IMR-90 (cell line): ENCODE data around the gene RABL2A. TPM values are rescaled to one million over a fixed set of nuclear protein-coding genes. Genes with fewer than 3 reads are reported as not detected.
"Not testable (repeated sequence)": the region's sequence is repeated elsewhere in the genome, so short reads cannot be mapped to it uniquely, and the experiment has no call there.

Experiments used
- ATAC-seq: fragments of 200-7000 bp; cut with Tn5 transposase; 2 replicates; pipeline ENCODE4 v1.9.1; 2020; ENCODE audit warnings: low read depth, mild to moderate bottlenecking, moderate library complexity
- BruUV-seq: library from RNA; stranded (reverse); fragments of 400-500 nt; replicated peaks from 2 replicates; lab custom pipeline; 2021; lab: Mats Ljungman, UMichigan
- CTCF ChIA-PET: fragments of 300-600 bp; formaldehyde crosslinking; extraction: SDS; loops from one replicate; lab custom pipeline; 2021; ENCODE audit warnings: antibody characterized with exemption; lab: Yijun Ruan, JAX
- POLR2A ChIA-PET: fragments of 300-600 bp; sonication (Branson Sonifier 250); formaldehyde crosslinking; loops from one replicate; lab custom pipeline; 2022; ENCODE audit warnings: antibody characterized with exemption; ENCODE audit not compliant: unreplicated experiment; lab: Charles Lee
- DNase-seq: peaks from one replicate; pipeline ENCODE4 v3.0.0; 2013
- H2AFZ ChIP-seq: replicated peaks from 2 replicates; pipeline ENCODE3; 2013; ENCODE audit warnings: low read length, mild to moderate bottlenecking; ENCODE audit not compliant: poor library complexity
- H2AK5ac ChIP-seq: 2 replicates; pipeline ENCODE4 v1.6.1; 2013; ENCODE audit warnings: low read depth, low read length, inconsistent platforms
- H2AK9ac ChIP-seq: replicated peaks from 2 replicates; pipeline ENCODE3; 2013; ENCODE audit warnings: mild to moderate bottlenecking, low read depth, low read length, moderate library complexity; ENCODE audit not compliant: poor library complexity
- H2BK120ac ChIP-seq: 2 replicates; pipeline ENCODE4 v1.6.1; 2013; ENCODE audit warnings: low read depth, low read length, inconsistent platforms
- H2BK15ac ChIP-seq: 3 replicates; pipeline ENCODE4 v1.6.1; 2013; ENCODE audit warnings: low read depth, low read length, inconsistent platforms
- H2BK20ac ChIP-seq: 2 replicates; pipeline ENCODE4 v1.6.1; 2013; ENCODE audit warnings: low read depth, mild to moderate bottlenecking, inconsistent platforms, low read length, moderate library complexity
- H2BK5ac ChIP-seq: 2 replicates; pipeline ENCODE4 v1.6.1; 2013; ENCODE audit warnings: mild to moderate bottlenecking, low read depth, low read length, inconsistent platforms; ENCODE audit not compliant: poor library complexity, severe bottlenecking
- H3K14ac ChIP-seq: replicated peaks from 2 replicates; pipeline ENCODE4 v1.6.1; 2013; ENCODE audit warnings: low read depth, low read length, inconsistent platforms
- H3K18ac ChIP-seq: 2 replicates; pipeline ENCODE4 v1.6.1; 2013; ENCODE audit warnings: low read depth, low read length, control low read depth
- H3K23ac ChIP-seq: 2 replicates; pipeline ENCODE4 v1.6.1; 2013; ENCODE audit warnings: low read depth, low read length, inconsistent platforms
- H3K27ac ChIP-seq: 2 replicates; pipeline ENCODE4 v1.5.1; 2013; ENCODE audit warnings: mild to moderate bottlenecking, control low read depth, low read length; ENCODE audit not compliant: insufficient read depth
- H3K27me3 ChIP-seq: 2 replicates; pipeline ENCODE4 v1.6.1; 2013; ENCODE audit warnings: low read length; ENCODE audit not compliant: control insufficient read depth, insufficient read depth
- H3K36me3 ChIP-seq: 2 replicates; pipeline ENCODE4 v1.6.1; 2013; ENCODE audit warnings: low read length, mixed read lengths; ENCODE audit not compliant: control insufficient read depth, insufficient read depth
- H3K4ac ChIP-seq: 2 replicates; pipeline ENCODE4 v1.6.1; 2013; ENCODE audit warnings: low read depth, low read length, inconsistent platforms
- H3K4me1 ChIP-seq: 2 replicates; pipeline ENCODE4 v1.6.1; 2013; ENCODE audit warnings: low read length, mixed read lengths; ENCODE audit not compliant: control insufficient read depth, insufficient read depth
- H3K4me2 ChIP-seq: 2 replicates; pipeline ENCODE4 v1.6.1; 2013; ENCODE audit warnings: low read depth, mild to moderate bottlenecking, control low read depth, low read length, moderate library complexity
- H3K4me3 ChIP-seq: 2 replicates; pipeline ENCODE4 v1.5.1; 2013; ENCODE audit warnings: low read depth, mild to moderate bottlenecking, control low read depth, low read length, moderate library complexity; ENCODE audit not compliant: insufficient read depth
- H3K56ac ChIP-seq: 2 replicates; pipeline ENCODE4 v1.6.1; 2013; ENCODE audit warnings: low read length, inconsistent platforms; ENCODE audit not compliant: insufficient read depth; ENCODE audit errors: extremely low read depth
- H3K79me1 ChIP-seq, 2 experiments: 2 replicates each; pipeline ENCODE4 v1.6.1; 2013; ENCODE audit warnings: low read length in 2 of 2, inconsistent platforms in 1 of 2, low read depth in 1 of 2
- H3K9ac ChIP-seq: 2 replicates; pipeline ENCODE4 v1.6.1; 2013; ENCODE audit warnings: low read depth, low read length, control low read depth
- H3K9me1 ChIP-seq: 2 replicates; pipeline ENCODE4 v1.6.1; 2013; ENCODE audit warnings: low read length, inconsistent platforms; ENCODE audit not compliant: insufficient read depth
- H3K9me3 ChIP-seq: 2 replicates; pipeline ENCODE4 v1.6.1; 2013; ENCODE audit warnings: low read length; ENCODE audit not compliant: control insufficient read depth, insufficient read depth
- H4K20me1 ChIP-seq: 2 replicates; pipeline ENCODE4 v1.6.1; 2013; ENCODE audit warnings: low read length, inconsistent platforms; ENCODE audit not compliant: insufficient read depth
- H4K5ac ChIP-seq: 2 replicates; pipeline ENCODE4 v1.6.1; 2013; ENCODE audit warnings: mild to moderate bottlenecking, low read depth, low read length, control low read depth
- H4K8ac ChIP-seq, 2 experiments: 2 replicates each; pipeline ENCODE4 v1.6.1; 2013; ENCODE audit warnings: low read depth in 2 of 2, low read length in 2 of 2, control low read depth in 1 of 2, inconsistent platforms in 1 of 2
- H4K91ac ChIP-seq: 2 replicates; pipeline ENCODE4 v1.6.1; 2013; ENCODE audit warnings: low read depth, low read length, inconsistent platforms; ENCODE audit not compliant: insufficient read depth
- CTCF ChIP-seq: conservative IDR thresholded peaks from 2 replicates; pipeline ENCODE4 v1.5.1; 2012; ENCODE audit warnings: mild to moderate bottlenecking, low read depth, low read length, improper control_type of control experiment
- RAD21 ChIP-seq: IDR thresholded peaks from 2 replicates; pipeline ENCODE4 v1.6.1; 2012; ENCODE audit warnings: low read length, improper control_type of control experiment
- WGBS, 2 experiments: methylation state at CpG; one replicate each; pipeline versions ENCODE4 v1.1.5 to v1.1.7; 2013; ENCODE audit warnings: missing lambda C conversion rate in 2 of 2; ENCODE audit not compliant: insufficient read length in 1 of 2; ENCODE audit errors: extremely low coverage in 2 of 2; 5-methylcytosine and 5-hydroxymethylcytosine counted together
- dilution Hi-C: fragments of 300-500 bp; cut with HindIII; formaldehyde crosslinking; loops from one replicate; pipeline ENCODE4 v1.14.3; 2018; ENCODE audit warnings: low sequenced_read_pairs; ENCODE audit not compliant: unreplicated experiment
- in situ Hi-C: fragments of 300-500 bp; cut with MboI; formaldehyde crosslinking; loops from 3 replicates; pipeline ENCODE4 v1.14.3; 2019; ENCODE audit warnings: low sequenced_read_pairs, inconsistent platforms, mixed read lengths
- intact Hi-C: fragments of 100-400 bp; cut with micrococcal nuclease; formaldehyde crosslinking; loops from 2 replicates; pipeline ENCODE4 v1.10.0; 2022
- polyA plus RNA-seq, 3 experiments: library from polyadenylated mRNA; depleted of rRNA; stranded (reverse); fragments of >200 nt; gene quantifications; 2 replicates each; pipeline ENCODE4 v1.2.3, GENCODE V29; 2012; ENCODE audit warnings: low replicate concordance in 1 of 3
- total RNA-seq: library from RNA; depleted of rRNA; stranded (reverse); fragments of >200 nt; gene quantifications from 2 replicates; pipeline ENCODE4 v1.2.3, GENCODE V29; 2012

Gene RABL2A
- total and polyA plus RNA-seq, 2 of the 4 experiments (the other 2 are of a cell fraction) = 3.9 to 11.0 TPM

- H4K8ac ChIP-seq, H3K9me1 ChIP-seq, H3K23ac ChIP-seq, CTCF ChIA-PET, H4K5ac ChIP-seq, H3K36me3 ChIP-seq, H2AFZ ChIP-seq, H3K14ac ChIP-seq, H3K4me3 ChIP-seq, intact Hi-C loops, H3K9me3 ChIP-seq, H3K4me1 ChIP-seq, H3K18ac ChIP-seq, H3K4me2 ChIP-seq, POLR2A ChIA-PET, H3K56ac ChIP-seq, in situ Hi-C loops, H2AK9ac ChIP-seq, H3K27me3 ChIP-seq, H3K4ac ChIP-seq, H3K27ac ChIP-seq, H2BK20ac ChIP-seq, H4K20me1 ChIP-seq, H4K91ac ChIP-seq, H2BK120ac ChIP-seq, BruUV-seq, dilution Hi-C loops, H2AK5ac ChIP-seq, ATAC-seq, H3K9ac ChIP-seq: not testable (repeated sequence)
- WGBS, 2 experiments = no CpG with 5 or more reads among the region's 3 CpGs
- Histone ChIP-seq H2BK5ac (peak overlapping the region; percentile 26), H3K79me1 (peaks cover 0 to 10% of the 10 kb centered on the region in 2 experiments; a peak in 2 of 4 replicates), H2BK15ac (0 out of 3 replicates have a peak overlapping the region, but pooled peaks have one; percentile 17)
- peak; percentile 45 for TF ChIP-seq CTCF
- TF ChIP-seq RAD21 = 0 out of 2 replicates have a peak, but pooled peaks have one; percentile 11
- DNase-seq = peak; percentile 52
Observed at GRCh38 chr2:113587201-113587600, 39.9 kb upstream of the RABL2A start.

GRCh38 chr2:113589591-113589990, 37.5 kb upstream of the RABL2A start:
- H4K5ac ChIP-seq, H4K8ac ChIP-seq, H3K14ac ChIP-seq, H3K27me3 ChIP-seq, H2AFZ ChIP-seq, H3K9me1 ChIP-seq, H3K4me2 ChIP-seq, intact Hi-C loops, H3K79me1 ChIP-seq, H3K23ac ChIP-seq, H3K9me3 ChIP-seq, H3K9ac ChIP-seq, H3K56ac ChIP-seq, H3K4me1 ChIP-seq, ATAC-seq, BruUV-seq, H3K27ac ChIP-seq, dilution Hi-C loops, H2BK5ac ChIP-seq, H3K18ac ChIP-seq, DNase-seq, H4K91ac ChIP-seq, CTCF ChIA-PET, H3K4ac ChIP-seq, POLR2A ChIA-PET, H3K4me3 ChIP-seq, in situ Hi-C loops, H2AK9ac ChIP-seq, H2BK120ac ChIP-seq, H2BK15ac ChIP-seq, H4K20me1 ChIP-seq, H2BK20ac ChIP-seq, H3K36me3 ChIP-seq: not testable (repeated sequence)
- WGBS, 2 experiments = 90% methylated on average over 2 of the region's 7 CpGs; no CpG with 5 or more reads in 1 of the 2 experiments
- H2AK5ac ChIP-seq = 0 out of 2 replicates have a peak overlapping the region, but pooled peaks have one; percentile 50
